ENCODE measurements around the gene DCDC2. TPM values are rescaled to one million over a fixed set of nuclear protein-coding genes. Genes with fewer than 3 reads are reported as not detected.

DCDC2 gene
- total RNA-seq, 4 donors from 2014 or later = 0.64 to 1.6 (median 1.2) TPM; not detected in 1

- peaks cover 11% of the 10 kb centered on the region for H3K27me3 ChIP-seq
- WGBS, 2 donors (ENCODE audit: low coverage in 1 of 2) = 79 to 83% methylated on average over 2 to 4 of the region's 4 CpGs
- in situ Hi-C loops (cut with MboI; ENCODE audit: low pct_ligation_motif_present in 1 of 4, low pct_unique_long_range_greater_than_20kb in 1 of 4, low sequenced_read_pairs in 3 of 4) (loop anchor here in 2 of 4 donors (10.0 kb wide), 1 partner anchor 110 kb away; no protein-coding TSS in a partner anchor), intact Hi-C loops (cut with DNase I; ENCODE audit: low total_unique reads) (no loop called here)
- DNase-seq = no peak
- no peak overlapping the region for H3K4me3 ChIP-seq
- no peak for TF ChIP-seq POLR2A (IDR thresholded peaks at IDR 0.05)
- no peak for TF ChIP-seq POLR2AphosphoS5 (IDR thresholded peaks at IDR 0.05)
- no peak for TF ChIP-seq CTCF (IDR thresholded peaks at IDR 0.05)
- TF ChIP-seq EP300 (IDR thresholded peaks at IDR 0.05; ENCODE audit: low read depth) = no peak
- no peaks in the 10 kb centered on the region for H3K36me3 ChIP-seq
- H3K27ac ChIP-seq = no peak overlapping the region
- no peaks in the 10 kb centered on the region for H3K4me1 ChIP-seq
- H3K9me3 ChIP-seq = no peaks in the 10 kb centered on the region
Observed at GRCh38 chr6:24394780-24395437, 37.0 kb upstream of the DCDC2 start.

GRCh38 chr6:24394061-24394779, 36.4 kb upstream of the DCDC2 start:
- Histone ChIP-seq H3K9me3 (no peaks in the 10 kb centered on the region), H3K36me3 (no peaks in the 10 kb centered on the region), H3K4me1 (no peaks in the 10 kb centered on the region), H3K27me3 (peaks cover 5% of the 10 kb centered on the region), H3K4me3 (no peak overlapping the region), H3K27ac (no peak overlapping the region)
- no peak for TF ChIP-seq POLR2A (IDR thresholded peaks at IDR 0.05)
- TF ChIP-seq EP300 (IDR thresholded peaks at IDR 0.05; ENCODE audit: low read depth) = no peak
- no peak for TF ChIP-seq CTCF (IDR thresholded peaks at IDR 0.05)
- no peak for TF ChIP-seq POLR2AphosphoS5 (IDR thresholded peaks at IDR 0.05)
- in situ Hi-C loops (cut with MboI; ENCODE audit: low pct_ligation_motif_present in 1 of 4, low pct_unique_long_range_greater_than_20kb in 1 of 4, low sequenced_read_pairs in 3 of 4) (loop anchor here in 2 of 4 donors (10.0 kb wide), 1 partner anchor 109 kb away; no protein-coding TSS in a partner anchor), intact Hi-C loops (cut with DNase I; ENCODE audit: low total_unique reads) (no loop called here)
- DNase-seq = no peak
- whole genome bisulfite sequencing, 2 donors (ENCODE audit: low coverage in 1 of 2) = 80 to 92% methylated on average over 2 of the region's 2 CpGs

- intact Hi-C loops (cut with DNase I; ENCODE audit: low total_unique reads) = no loop called here
- Histone ChIP-seq H3K36me3 (no peaks in the 10 kb centered on the region), H3K4me1 (no peaks in the 10 kb centered on the region), H3K9me3 (no peaks in the 10 kb centered on the region), H3K27me3 (peaks cover 5% of the 10 kb centered on the region), H3K4me3 (no peak overlapping the region), H3K27ac (no peak overlapping the region)
- no peak for DNase-seq
- in situ Hi-C loops (cut with MboI; ENCODE audit: low pct_ligation_motif_present in 1 of 4, low pct_unique_long_range_greater_than_20kb in 1 of 4, low sequenced_read_pairs in 3 of 4) = loop anchor here in 2 of 4 donors (10.0 kb wide), 1 partner anchor 107 kb away; no protein-coding TSS in a partner anchor
- WGBS, 2 donors (ENCODE audit: low coverage in 1 of 2) = 70 to 80% methylated on average over 1 to 2 of the region's 2 CpGs
- TF ChIP-seq POLR2AphosphoS5 (IDR thresholded peaks at IDR 0.05) = no peak
- no peak for TF ChIP-seq CTCF (IDR thresholded peaks at IDR 0.05)
- TF ChIP-seq EP300 (IDR thresholded peaks at IDR 0.05; ENCODE audit: low read depth) = no peak
- TF ChIP-seq POLR2A (IDR thresholded peaks at IDR 0.05) = no peak
Observed at GRCh38 chr6:24391756-24392405, 34.0 kb upstream of the DCDC2 start.

- in situ Hi-C loops (cut with MboI; ENCODE audit: low pct_ligation_motif_present in 1 of 4, low pct_unique_long_range_greater_than_20kb in 1 of 4, low sequenced_read_pairs in 3 of 4) (loop anchor here in 2 of 4 donors (10.0 kb wide), 1 partner anchor 106 kb away; no protein-coding TSS in a partner anchor), intact Hi-C loops (cut with DNase I; ENCODE audit: low total_unique reads) (no loop called here)
- Histone ChIP-seq H3K4me3 (no peak overlapping the region), H3K9me3 (no peaks in the 10 kb centered on the region), H3K36me3 (no peaks in the 10 kb centered on the region), H3K27me3 (no peaks in the 10 kb centered on the region), H3K27ac (no peak overlapping the region), H3K4me1 (no peaks in the 10 kb centered on the region)
- DNase-seq = no peak
- WGBS, 2 donors (ENCODE audit: low coverage in 1 of 2) = 35 to 63% methylated on average over 2 of the region's 2 CpGs
- TF ChIP-seq EP300 (IDR thresholded peaks at IDR 0.05; ENCODE audit: low read depth) (no peak), POLR2AphosphoS5 (IDR thresholded peaks at IDR 0.05) (no peak), CTCF (IDR thresholded peaks at IDR 0.05) (no peak), POLR2A (IDR thresholded peaks at IDR 0.05) (no peak)
Observed at GRCh38 chr6:24391208-24391607, 33.3 kb upstream of the DCDC2 start.

Data from transverse colon (tissue), 4 donors.